Measurements from ENCODE around the gene UBE2G1. TPM values are rescaled to one million over a fixed set of nuclear protein-coding genes. Genes with fewer than 3 reads are reported as not detected.

UBE2G1 gene
- total and polyA plus RNA-seq, 2 donors (not counting 1 experiment from before 2014, with no cell fraction given), result 27.1 to 76.0 TPM

DNA sequence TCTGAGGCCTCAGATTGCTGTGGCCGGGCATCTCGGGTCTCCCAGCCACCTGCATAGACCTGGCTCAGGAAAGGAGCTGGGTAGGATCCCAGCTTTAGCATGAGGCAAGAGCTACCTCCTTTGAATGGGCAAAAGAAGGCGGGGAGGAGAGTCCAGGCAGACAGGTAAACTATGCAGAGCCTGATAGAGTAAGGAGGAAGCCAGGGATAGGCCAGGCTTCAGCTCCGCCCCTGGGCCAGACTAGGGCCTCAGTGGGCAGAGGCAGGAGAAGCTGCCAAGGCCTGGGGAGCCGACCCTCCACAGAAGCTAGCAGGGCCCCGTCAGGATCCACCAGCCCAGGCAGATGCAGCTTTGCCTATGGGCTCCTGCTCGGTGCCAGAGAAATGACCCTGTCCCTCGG lies 22.6 kb upstream of the UBE2G1 start:
- peaks cover 10% of the 10 kb centered on the region for H3K4me1 Mint-ChIP-seq
- Histone ChIP-seq H3K4me1 (ENCODE audit: control insufficient read depth in 2 of 2, insufficient read depth in 2 of 2, low read length in 2 of 2) (peaks cover 7 to 12% of the 10 kb centered on the region in 2 donors), H3K9me3 (ENCODE audit: control extremely low read depth in 1 of 3, control insufficient read depth in 2 of 3, insufficient read depth in 1 of 3, low read length in 2 of 3) (no peaks in the 10 kb centered on the region), H2AFZ (ENCODE audit: insufficient read depth, low read depth, low read length, poor library complexity, severe bottlenecking) (no peak overlapping the region), H3K27ac (ENCODE audit: low read length in 2 of 2) (no peak overlapping the region), H3K9ac (ENCODE audit: low read length) (no peak overlapping the region), H3K79me2 (ENCODE audit: control insufficient read depth, insufficient read depth, low read length) (no peaks in the 10 kb centered on the region), H3K27me3 (replicated peaks in 1 of 4; ENCODE audit: control extremely low read depth in 1 of 4, control insufficient read depth in 3 of 4, insufficient read depth in 4 of 4, low read length in 3 of 4) (no peaks in the 10 kb centered on the region), H3K4me2 (replicated peaks; ENCODE audit: low read depth, low read length, poor library complexity, severe bottlenecking) (no peak overlapping the region), H3K4me3 (ENCODE audit: control extremely low read depth in 1 of 5, extremely low read depth in 1 of 5, insufficient read depth in 1 of 5, low read depth in 2 of 5, low read length in 4 of 5) (no peak overlapping the region), H3K36me3 (replicated peaks in 1 of 2; ENCODE audit: control extremely low read depth in 1 of 2, control insufficient read depth in 1 of 2, extremely low read depth in 1 of 2, insufficient read depth in 2 of 2, low read length in 1 of 2) (no peaks in the 10 kb centered on the region), H4K20me1 (ENCODE audit: control insufficient read depth, insufficient read depth, low read length, poor library complexity, severe bottlenecking) (no peaks in the 10 kb centered on the region)
- H3K27me3 Mint-ChIP-seq, result no peaks in the 10 kb centered on the region
- no peak for DNase-seq
- intact Hi-C loops (cut with micrococcal nuclease), result no loop called here
- TF ChIP-seq, protein P1, sequence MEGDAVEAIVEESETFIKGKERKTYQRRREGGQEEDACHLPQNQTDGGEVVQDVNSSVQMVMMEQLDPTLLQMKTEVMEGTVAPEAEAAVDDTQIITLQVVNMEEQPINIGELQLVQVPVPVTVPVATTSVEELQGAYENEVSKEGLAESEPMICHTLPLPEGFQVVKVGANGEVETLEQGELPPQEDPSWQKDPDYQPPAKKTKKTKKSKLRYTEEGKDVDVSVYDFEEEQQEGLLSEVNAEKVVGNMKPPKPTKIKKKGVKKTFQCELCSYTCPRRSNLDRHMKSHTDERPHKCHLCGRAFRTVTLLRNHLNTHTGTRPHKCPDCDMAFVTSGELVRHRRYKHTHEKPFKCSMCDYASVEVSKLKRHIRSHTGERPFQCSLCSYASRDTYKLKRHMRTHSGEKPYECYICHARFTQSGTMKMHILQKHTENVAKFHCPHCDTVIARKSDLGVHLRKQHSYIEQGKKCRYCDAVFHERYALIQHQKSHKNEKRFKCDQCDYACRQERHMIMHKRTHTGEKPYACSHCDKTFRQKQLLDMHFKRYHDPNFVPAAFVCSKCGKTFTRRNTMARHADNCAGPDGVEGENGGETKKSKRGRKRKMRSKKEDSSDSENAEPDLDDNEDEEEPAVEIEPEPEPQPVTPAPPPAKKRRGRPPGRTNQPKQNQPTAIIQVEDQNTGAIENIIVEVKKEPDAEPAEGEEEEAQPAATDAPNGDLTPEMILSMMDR (IDR thresholded peaks at IDR 0.05), result no peak
- TF ChIP-seq EZH2 (IDR thresholded peaks at IDR 0.05; ENCODE audit: borderline replicate concordance, insufficient read depth, low read depth, low read length, poor library complexity, severe bottlenecking), result no peak
- no peak overlapping the region for H3K4me3 Mint-ChIP-seq
- no peaks in the 10 kb centered on the region for H3K9me3 Mint-ChIP-seq (ENCODE audit: insufficient read depth)
- 89% methylated on average over 7 of the region's 8 CpGs for WGBS (ENCODE audit: insufficient coverage)
- no peak overlapping the region for H3K27ac Mint-ChIP-seq
- no peak for ATAC-seq (ENCODE audit: low read depth)
- ChIA-PET CTCF (interaction anchor here (0.8 to 1.2 kb wide), 4 partner anchors 8 to 174 kb away, joined by 3 read pairs; no protein-coding TSS in a partner anchor), POLR2A (interaction anchor here (0.8 to 0.9 kb wide), 2 partner anchors 9 to 13 kb away, joined by 3 to 4 read pairs; no protein-coding TSS in a partner anchor)

DNA sequence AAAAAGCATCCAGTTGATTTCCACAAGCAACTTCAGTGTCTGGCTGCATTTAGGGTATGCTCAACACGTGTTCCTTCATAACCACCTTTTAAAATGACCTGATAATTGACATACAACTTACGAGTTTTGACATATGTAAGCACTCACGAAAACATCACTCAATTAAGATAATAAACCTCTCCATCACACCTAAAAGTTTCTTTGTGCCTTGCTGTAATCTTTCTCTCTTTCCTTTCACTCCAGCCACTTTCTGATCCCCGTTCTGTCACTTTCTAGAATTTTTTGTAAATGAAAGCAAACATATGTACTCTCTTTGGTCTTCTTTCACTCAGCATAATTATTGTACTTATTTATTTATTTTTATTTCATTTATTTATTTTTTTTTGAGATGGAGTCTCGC lies 20.7 kb upstream of the UBE2G1 start:
- no peaks in the 10 kb centered on the region for H4K20me1 ChIP-seq (ENCODE audit: control insufficient read depth, insufficient read depth, low read length, poor library complexity, severe bottlenecking)
- H3K27me3 ChIP-seq (replicated peaks in 1 of 4; ENCODE audit: control extremely low read depth in 1 of 4, control insufficient read depth in 3 of 4, insufficient read depth in 4 of 4, low read length in 3 of 4), result no peaks in the 10 kb centered on the region
- Mint-ChIP-seq H3K27ac (no peak overlapping the region), H3K27me3 (no peaks in the 10 kb centered on the region), H3K4me3 (no peak overlapping the region), H3K9me3 (ENCODE audit: insufficient read depth) (no peaks in the 10 kb centered on the region), H3K4me1 (peaks cover 2% of the 10 kb centered on the region)
- no peak for TF ChIP-seq EZH2 (IDR thresholded peaks at IDR 0.05; ENCODE audit: borderline replicate concordance, insufficient read depth, low read depth, low read length, poor library complexity, severe bottlenecking)
- TF ChIP-seq, protein P1 (IDR thresholded peaks at IDR 0.05), result no peak
- no peaks in the 10 kb centered on the region for H3K9me3 ChIP-seq (ENCODE audit: control extremely low read depth in 1 of 3, control insufficient read depth in 2 of 3, insufficient read depth in 1 of 3, low read length in 2 of 3)
- H3K4me1 ChIP-seq (ENCODE audit: control insufficient read depth in 2 of 2, insufficient read depth in 2 of 2, low read length in 2 of 2), result no peaks in the 10 kb centered on the region
- ChIA-PET POLR2A (no interaction called here), CTCF (interaction anchor here (1.0 kb wide), 1 partner anchor 12 kb away, joined by 5 read pairs; no protein-coding TSS in a partner anchor)
- H3K4me2 ChIP-seq (replicated peaks; ENCODE audit: low read depth, low read length, poor library complexity, severe bottlenecking), result no peak overlapping the region
- no peaks in the 10 kb centered on the region for H3K79me2 ChIP-seq (ENCODE audit: control insufficient read depth, insufficient read depth, low read length)
- H3K4me3 ChIP-seq (ENCODE audit: control extremely low read depth in 1 of 5, extremely low read depth in 1 of 5, insufficient read depth in 1 of 5, low read depth in 2 of 5, low read length in 4 of 5), result no peak overlapping the region
- WGBS (ENCODE audit: insufficient coverage), result 100% methylated on average over 2 of the region's 5 CpGs
- DNase-seq (no peak), ATAC-seq (ENCODE audit: low read depth) (no peak)
- H3K27ac ChIP-seq (ENCODE audit: low read length in 2 of 2), result no peak overlapping the region
- no peak overlapping the region for H2AFZ ChIP-seq (ENCODE audit: insufficient read depth, low read depth, low read length, poor library complexity, severe bottlenecking)
- intact Hi-C loops (cut with micrococcal nuclease), result no loop called here
- H3K9ac ChIP-seq (ENCODE audit: low read length), result no peak overlapping the region
- H3K36me3 ChIP-seq (replicated peaks in 1 of 2; ENCODE audit: control extremely low read depth in 1 of 2, control insufficient read depth in 1 of 2, extremely low read depth in 1 of 2, insufficient read depth in 2 of 2, low read length in 1 of 2), result no peaks in the 10 kb centered on the region
